Measurements from ENCODE around the gene SPAG5. TPM values are rescaled to one million over a fixed set of nuclear protein-coding genes. Genes with fewer than 3 reads are reported as not detected.

SPAG5 gene
- total and polyA plus RNA-seq, 10 of the 15 experiments (the other 5 are each of a cell fraction or from before 2014, with no cell fraction given): 73.5 to 171 (median 106) TPM

- no peak for TF ChIP-seq ZNF687 (IDR thresholded peaks at IDR 0.05)
- TF ChIP-seq FOXK2 (IDR thresholded peaks at IDR 0.05): no peak
- no peak for TF ChIP-seq SKIL (IDR thresholded peaks at IDR 0.05; ENCODE audit: low read depth, poor library complexity, severe bottlenecking)
- TF ChIP-seq EP300 (IDR thresholded peaks at IDR 0.05; ENCODE audit: borderline replicate concordance in 1 of 2, control insufficient read depth in 1 of 2, low read depth in 2 of 2, low read length in 2 of 2): no peak
- no peak for TF ChIP-seq TCF3 (IDR thresholded peaks at IDR 0.05; ENCODE audit: borderline replicate concordance, insufficient read depth, low read depth, low read length)
- no peak for TF ChIP-seq SREBF1 (IDR thresholded peaks at IDR 0.05; ENCODE audit: low read length)
Measured at GRCh38 chr17:28541439-28541838, 57.4 kb downstream of the SPAG5 start (continued).

Data from GM12878 (cell line).